Stomach smooth muscle (tissue), 2 donors: ENCODE results near the gene ACKR3.

Source experiments
- H3K27ac ChIP-seq: one replicate; pipeline ENCODE4 v1.7.0; 2013; ENCODE audit warnings: mild to moderate bottlenecking, low read length, inconsistent platforms
- H3K27me3 ChIP-seq, 2 donors: one replicate each; pipeline ENCODE4 v1.7.0; 2013; ENCODE audit warnings: low read length in 2 of 2; ENCODE audit not compliant: insufficient read depth in 2 of 2, control insufficient read depth in 1 of 2
- H3K36me3 ChIP-seq, 2 donors: one replicate each; pipeline ENCODE4 v1.7.0; 2013; ENCODE audit warnings: low read length in 2 of 2; ENCODE audit not compliant: control insufficient read depth in 2 of 2, insufficient read depth in 2 of 2
- H3K4me1 ChIP-seq: one replicate; pipeline ENCODE4 v1.7.0; 2013; ENCODE audit warnings: low read length; ENCODE audit not compliant: control insufficient read depth, insufficient read depth
- H3K4me3 ChIP-seq, 2 donors: one replicate each; pipeline ENCODE4 v1.7.0; 2013; ENCODE audit warnings: low read length in 2 of 2
- H3K9ac ChIP-seq, 2 donors: one replicate each; pipeline ENCODE4 v1.7.0; 2013; ENCODE audit warnings: low read length in 2 of 2, mild to moderate bottlenecking in 1 of 2
- H3K9me3 ChIP-seq, 2 donors: one replicate each; pipeline ENCODE4 v1.7.0; 2013; ENCODE audit warnings: low read length in 2 of 2; ENCODE audit not compliant: control insufficient read depth in 2 of 2
- donor health status: healthy.
- donor health status: Pancreatic carcinoma.

The ACKR3 gene

GRCh38 chr2:236610991-236611821, 41.6 kb downstream of the ACKR3 start:
- Histone ChIP-seq H3K27ac (no peak overlapping the region), H3K27me3 (peaks cover 0 to 11% of the 10 kb centered on the region in 2 donors), H3K36me3 (no peaks in the 10 kb centered on the region)

DNA sequence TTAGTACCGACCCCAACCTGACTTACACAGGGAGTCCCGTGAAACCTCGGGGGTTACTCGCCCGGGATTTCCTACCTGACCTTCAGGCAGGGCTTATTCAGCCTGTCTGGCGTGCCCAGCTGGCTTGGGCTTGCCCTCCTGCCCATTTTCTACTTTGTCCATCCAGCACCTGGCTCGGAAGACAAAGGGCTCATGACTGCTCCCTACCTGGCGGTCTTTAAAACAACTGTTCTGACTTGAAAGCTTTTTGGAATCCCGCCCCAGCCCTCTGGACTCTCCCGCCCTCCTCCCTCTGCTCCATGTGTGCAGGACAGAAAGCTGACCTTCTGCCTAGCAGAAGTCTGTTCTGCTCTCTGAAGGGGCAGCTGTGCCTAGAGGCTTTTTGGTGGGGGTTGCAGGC, 43.1 kb downstream of the ACKR3 start:
- H3K4me1 ChIP-seq, result no peaks in the 10 kb centered on the region
- H3K27me3 ChIP-seq, result peaks cover 0 to 9% of the 10 kb centered on the region in 2 donors
- no peak overlapping the region for H3K9ac ChIP-seq
- no peaks in the 10 kb centered on the region for H3K9me3 ChIP-seq
- no peaks in the 10 kb centered on the region for H3K36me3 ChIP-seq
- H3K27ac ChIP-seq, result no peak overlapping the region
- H3K4me3 ChIP-seq, result no peak overlapping the region

More at GRCh38 chr2:236610991-236611821, 41.6 kb downstream of the ACKR3 start:
- no peak overlapping the region for H3K9ac ChIP-seq
- H3K4me1 ChIP-seq, result no peaks in the 10 kb centered on the region
- H3K4me3 ChIP-seq, result no peak overlapping the region
- H3K9me3 ChIP-seq, result no peaks in the 10 kb centered on the region

DNA sequence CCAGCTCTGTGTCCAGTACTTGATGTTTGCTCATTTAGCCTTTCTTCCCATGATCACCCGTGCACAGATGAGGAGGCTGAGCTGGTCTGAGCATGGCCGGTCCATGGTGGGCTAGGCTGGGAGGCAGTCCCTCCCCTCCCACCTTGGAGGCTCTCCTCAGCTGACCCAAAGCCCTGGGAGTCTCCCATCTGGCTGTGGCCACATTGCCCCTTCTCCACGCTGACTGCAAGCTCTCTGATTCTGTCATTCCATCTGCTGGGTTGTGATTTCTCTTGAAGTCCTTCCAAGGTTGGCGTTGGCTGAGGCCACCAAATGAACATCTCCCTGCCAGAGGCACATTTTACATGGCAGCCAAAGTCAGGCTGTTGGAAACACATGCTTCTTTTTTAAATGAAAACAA, 44.0 kb downstream of the ACKR3 start:
- H3K27me3 ChIP-seq, result peaks cover 0 to 12% of the 10 kb centered on the region in 2 donors
- no peaks in the 10 kb centered on the region for H3K9me3 ChIP-seq
- H3K27ac ChIP-seq, result no peak overlapping the region
- H3K9ac ChIP-seq, result no peak overlapping the region
- no peaks in the 10 kb centered on the region for H3K4me1 ChIP-seq
- H3K4me3 ChIP-seq, result no peak overlapping the region
- H3K36me3 ChIP-seq, result no peaks in the 10 kb centered on the region

DNA sequence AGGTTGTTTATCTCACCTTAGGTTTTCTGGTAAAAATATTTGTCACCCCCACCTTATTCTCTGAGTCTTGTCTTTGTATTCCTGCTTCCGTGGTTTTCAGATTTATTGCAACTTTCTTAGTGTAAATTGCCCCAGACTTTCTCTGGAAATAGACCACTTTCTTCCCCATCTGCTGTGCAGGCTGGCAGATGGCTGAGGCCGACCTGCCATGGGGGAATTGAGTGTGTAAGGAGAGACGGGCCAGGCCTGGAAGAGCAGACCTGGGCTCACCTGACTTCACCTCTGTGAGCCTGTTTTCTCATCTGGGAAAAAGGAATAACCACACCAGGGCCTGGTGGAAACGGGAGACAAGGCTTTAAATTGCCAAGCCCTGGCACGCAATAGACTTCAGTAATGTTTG, 44.9 kb downstream of the ACKR3 start:
- H3K4me3 ChIP-seq, result no peak overlapping the region
- no peaks in the 10 kb centered on the region for H3K9me3 ChIP-seq
- no peaks in the 10 kb centered on the region for H3K4me1 ChIP-seq
- peaks cover 0 to 12% of the 10 kb centered on the region in 2 donors for H3K27me3 ChIP-seq
- H3K9ac ChIP-seq, result no peak overlapping the region
- H3K27ac ChIP-seq, result no peak overlapping the region
- no peaks in the 10 kb centered on the region for H3K36me3 ChIP-seq

- H3K27me3 ChIP-seq, result peaks cover 0 to 14% of the 10 kb centered on the region in 2 donors
- no peak overlapping the region for H3K4me3 ChIP-seq
- H3K9ac ChIP-seq, result no peak overlapping the region
- no peaks in the 10 kb centered on the region for H3K4me1 ChIP-seq
- no peaks in the 10 kb centered on the region for H3K36me3 ChIP-seq
- no peaks in the 10 kb centered on the region for H3K9me3 ChIP-seq
- no peak overlapping the region for H3K27ac ChIP-seq
Observed at GRCh38 chr2:236616031-236616430, 46.4 kb downstream of the ACKR3 start.

- H3K4me3 ChIP-seq, result no peak overlapping the region
- H3K27me3 ChIP-seq, result peaks cover 0 to 14% of the 10 kb centered on the region in 2 donors
- H3K9ac ChIP-seq, result no peak overlapping the region
- no peaks in the 10 kb centered on the region for H3K4me1 ChIP-seq
- H3K27ac ChIP-seq, result no peak overlapping the region
- H3K36me3 ChIP-seq, result no peaks in the 10 kb centered on the region
- H3K9me3 ChIP-seq, result no peaks in the 10 kb centered on the region
Observed at GRCh38 chr2:236616624-236617023, 47.0 kb downstream of the ACKR3 start.

GRCh38 chr2:236617221-236617737, 47.7 kb downstream of the ACKR3 start:
- H3K9me3 ChIP-seq, result no peaks in the 10 kb centered on the region

GRCh38 chr2:236617796-236618195, 48.2 kb downstream of the ACKR3 start:
- H3K27me3 ChIP-seq, result peaks cover 0 to 14% of the 10 kb centered on the region in 2 donors
- H3K36me3 ChIP-seq, result no peaks in the 10 kb centered on the region
- no peaks in the 10 kb centered on the region for H3K4me1 ChIP-seq
- H3K27ac ChIP-seq, result no peak overlapping the region
- H3K9ac ChIP-seq, result no peak overlapping the region
- no peaks in the 10 kb centered on the region for H3K9me3 ChIP-seq
- H3K4me3 ChIP-seq, result no peak overlapping the region

More at GRCh38 chr2:236617221-236617737, 47.7 kb downstream of the ACKR3 start:
- Histone ChIP-seq H3K9ac (no peak overlapping the region), H3K4me1 (no peaks in the 10 kb centered on the region), H3K27me3 (peaks cover 0 to 14% of the 10 kb centered on the region in 2 donors), H3K27ac (no peak overlapping the region), H3K36me3 (no peaks in the 10 kb centered on the region), H3K4me3 (no peak overlapping the region)

DNA sequence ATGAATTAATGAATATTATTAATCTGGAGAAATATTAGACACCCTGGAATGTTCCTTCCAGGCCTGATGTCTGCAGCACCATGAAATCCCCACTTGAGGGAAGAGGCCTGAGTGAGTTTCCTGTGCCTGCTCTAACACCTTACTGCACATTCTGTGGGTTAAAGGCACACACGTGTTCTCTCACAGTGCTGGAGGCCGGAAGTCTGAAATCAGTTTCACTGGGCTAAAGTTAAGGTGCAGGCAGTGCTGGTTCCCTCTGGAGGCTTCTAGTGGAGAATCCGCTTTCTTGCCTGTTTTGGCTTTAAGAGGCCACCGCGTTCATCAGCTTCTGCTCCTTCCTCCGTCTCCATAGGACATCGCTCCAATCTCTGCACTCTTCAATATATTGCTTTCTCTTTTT, 48.7 kb downstream of the ACKR3 start:
- Histone ChIP-seq H3K4me3 (no peak overlapping the region), H3K9me3 (no peaks in the 10 kb centered on the region), H3K36me3 (no peaks in the 10 kb centered on the region), H3K27ac (no peak overlapping the region), H3K9ac (no peak overlapping the region), H3K27me3 (peaks cover 0 to 14% of the 10 kb centered on the region in 2 donors), H3K4me1 (no peaks in the 10 kb centered on the region)

GRCh38 chr2:236619910-236620612, 50.4 kb downstream of the ACKR3 start:
- no peak overlapping the region for H3K9ac ChIP-seq
- H3K4me1 ChIP-seq, result no peaks in the 10 kb centered on the region
- no peak overlapping the region for H3K27ac ChIP-seq
- H3K27me3 ChIP-seq, result peaks cover 0 to 11% of the 10 kb centered on the region in 2 donors
- no peaks in the 10 kb centered on the region for H3K36me3 ChIP-seq
- no peaks in the 10 kb centered on the region for H3K9me3 ChIP-seq
- H3K4me3 ChIP-seq, result no peak overlapping the region
